PC-9 (cell line): ENCODE data around the gene MUC5AC.

ENCODE experiments used
- EZH2 ChIP-seq: fragments of 200-600 bp; sonication (generic); IDR thresholded peaks from 2 replicates; pipeline ENCODE4 v1.8.0; 2017; ENCODE audit warnings: antibody characterized with exemption, low read depth
- TF ChIP-seq, protein P1 (sequence below): fragments of 200-600 bp; sonication (generic); conservative IDR thresholded peaks from 2 replicates; pipeline ENCODE4 v1.6.1; 2017; ENCODE audit warnings: mixed run types, antibody characterized with exemption, mild to moderate bottlenecking, moderate library complexity

DNA sequence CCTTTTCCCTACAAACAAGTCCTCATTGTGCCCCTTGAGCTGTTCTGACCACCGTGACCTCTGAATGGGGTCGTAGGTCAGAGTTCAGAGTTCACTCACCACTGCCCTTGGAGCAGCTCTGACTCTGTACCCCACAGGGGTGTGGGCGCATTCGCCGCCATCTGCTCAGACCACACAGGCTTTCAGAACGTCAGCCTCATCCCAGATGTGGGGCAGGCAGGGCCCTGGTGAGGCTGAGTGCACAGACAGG is 50.3 kb downstream of the MUC5AC start:
- TF ChIP-seq, protein P1, sequence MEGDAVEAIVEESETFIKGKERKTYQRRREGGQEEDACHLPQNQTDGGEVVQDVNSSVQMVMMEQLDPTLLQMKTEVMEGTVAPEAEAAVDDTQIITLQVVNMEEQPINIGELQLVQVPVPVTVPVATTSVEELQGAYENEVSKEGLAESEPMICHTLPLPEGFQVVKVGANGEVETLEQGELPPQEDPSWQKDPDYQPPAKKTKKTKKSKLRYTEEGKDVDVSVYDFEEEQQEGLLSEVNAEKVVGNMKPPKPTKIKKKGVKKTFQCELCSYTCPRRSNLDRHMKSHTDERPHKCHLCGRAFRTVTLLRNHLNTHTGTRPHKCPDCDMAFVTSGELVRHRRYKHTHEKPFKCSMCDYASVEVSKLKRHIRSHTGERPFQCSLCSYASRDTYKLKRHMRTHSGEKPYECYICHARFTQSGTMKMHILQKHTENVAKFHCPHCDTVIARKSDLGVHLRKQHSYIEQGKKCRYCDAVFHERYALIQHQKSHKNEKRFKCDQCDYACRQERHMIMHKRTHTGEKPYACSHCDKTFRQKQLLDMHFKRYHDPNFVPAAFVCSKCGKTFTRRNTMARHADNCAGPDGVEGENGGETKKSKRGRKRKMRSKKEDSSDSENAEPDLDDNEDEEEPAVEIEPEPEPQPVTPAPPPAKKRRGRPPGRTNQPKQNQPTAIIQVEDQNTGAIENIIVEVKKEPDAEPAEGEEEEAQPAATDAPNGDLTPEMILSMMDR: no peak
- no peak for TF ChIP-seq EZH2
